HepG2 (cell line): ENCODE results near the gene PUM1. TPM values are rescaled to one million over a fixed set of nuclear protein-coding genes. Genes with fewer than 3 reads are reported as not detected.

Experiments used
- BRCA1 ChIP-seq: sonication (generic); formaldehyde crosslinking; IDR thresholded peaks from 2 replicates; pipeline ENCODE4 v1.4.0; 2020; ENCODE audit warnings: missing genetic modification reagents
- BRD4 ChIP-seq: sonication (generic); formaldehyde crosslinking; IDR thresholded peaks from 2 replicates; pipeline ENCODE4 v1.4.0; 2020; ENCODE audit warnings: missing genetic modification reagents
- FOXK2 ChIP-seq: fragments of 450-650 bp; IDR thresholded peaks from 2 replicates; pipeline ENCODE4 v1.6.1; 2016
- FOXM1 ChIP-seq: sonication (generic); formaldehyde crosslinking; IDR thresholded peaks from 2 replicates; pipeline ENCODE4 v1.5.0; 2020; ENCODE audit warnings: missing genetic modification reagents
- GATAD1 ChIP-seq: IDR thresholded peaks from 2 replicates; pipeline ENCODE4 v1.6.1; 2016; ENCODE audit warnings: missing genetic modification reagents, missing compliant biosample characterization
- KLF16 ChIP-seq, 2 experiments: sonication (generic) in 1 of 2; formaldehyde crosslinking in 1 of 2; IDR thresholded peaks; 2 replicates each; pipeline versions ENCODE4 v1.6.1 to v1.8.0; 2016 to 2023; ENCODE audit warnings: missing genetic modification reagents in 2 of 2, missing compliant biosample characterization in 1 of 2
- NFYC ChIP-seq: IDR thresholded peaks from 2 replicates; pipeline ENCODE4 v1.6.1; 2016; ENCODE audit warnings: missing genetic modification reagents, missing compliant biosample characterization
- RNF2 ChIP-seq: fragments of 450-650 bp; conservative IDR thresholded peaks from 2 replicates; pipeline ENCODE4 v1.6.1; 2016; ENCODE audit warnings: low read depth
- SCMH1 ChIP-seq: sonication (generic); formaldehyde crosslinking; IDR thresholded peaks from 2 replicates; pipeline ENCODE4 v1.9.0; 2021; ENCODE audit warnings: missing genetic modification reagents, mild to moderate bottlenecking, borderline replicate concordance
- SP2 ChIP-seq: sonication (generic); formaldehyde crosslinking; IDR thresholded peaks from 2 replicates; pipeline ENCODE4 v1.5.1; 2020; ENCODE audit warnings: mild to moderate bottlenecking, missing genetic modification reagents
- ZBTB3 ChIP-seq: sonication (generic); formaldehyde crosslinking; IDR thresholded peaks from 2 replicates; pipeline ENCODE4 v1.4.0; 2020; ENCODE audit warnings: low read depth, mild to moderate bottlenecking, moderate library complexity, missing genetic modification reagents, borderline replicate concordance
- ZBTB7B ChIP-seq: sonication (generic); formaldehyde crosslinking; IDR thresholded peaks from 2 replicates; pipeline ENCODE4 v1.4.0; 2020; ENCODE audit warnings: missing genetic modification reagents
- ZNF232 ChIP-seq: sonication (generic); formaldehyde crosslinking; IDR thresholded peaks from 2 replicates; pipeline ENCODE4 v1.4.0; 2020; ENCODE audit warnings: missing genetic modification reagents, borderline replicate concordance
- ZNF296 ChIP-seq: sonication (generic); formaldehyde crosslinking; conservative IDR thresholded peaks from 2 replicates; pipeline ENCODE4 v1.5.0; 2020; ENCODE audit warnings: mild to moderate bottlenecking, missing genetic modification reagents
- ZNF441 ChIP-seq: sonication (generic); formaldehyde crosslinking; IDR thresholded peaks from 2 replicates; pipeline ENCODE4 v1.7.0; 2021; ENCODE audit warnings: missing genetic modification reagents, borderline replicate concordance
- ZNF530 ChIP-seq: sonication (generic); formaldehyde crosslinking; IDR thresholded peaks from 2 replicates; pipeline ENCODE4 v1.5.0; 2020; ENCODE audit warnings: low read depth, mild to moderate bottlenecking, missing genetic modification reagents
- ZNF572 ChIP-seq: sonication (generic); formaldehyde crosslinking; IDR thresholded peaks from 2 replicates; pipeline ENCODE4 v1.5.1; 2020; ENCODE audit warnings: mild to moderate bottlenecking, missing genetic modification reagents
- ZNF678 ChIP-seq: sonication (generic); formaldehyde crosslinking; IDR thresholded peaks from 2 replicates; pipeline ENCODE4 v1.4.0; 2020; ENCODE audit warnings: mild to moderate bottlenecking, missing genetic modification reagents
- ZNF792 ChIP-seq: IDR thresholded peaks from 2 replicates; pipeline ENCODE4 v1.6.1; 2016
- polyA plus RNA-seq, 8 experiments: library from polyadenylated mRNA; depleted of rRNA in 3 of 8; stranded (reverse) in 7 of 8; unstranded in 1 of 8; fragments of >200 nt; fragmentation: Illumina TruSeq in 4 of 8; extraction: Trizol in 4 of 8; gene quantifications; 2 replicates each; pipeline versions ENCODE4 v1.2.1 to v1.2.3, GENCODE V29; 2011 to 2016; ENCODE audit warnings: low read depth in 4 of 8, missing spikeins in 1 of 8, mixed read lengths in 1 of 8; ENCODE audit not compliant: insufficient read depth in 1 of 8
- total RNA-seq, 5 experiments: library from RNA; depleted of rRNA; stranded (reverse); fragments of >200 nt; fragmentation: Illumina TruSeq; extraction: Trizol; gene quantifications; 2 replicates each; pipeline ENCODE4 v1.2.3, GENCODE V29; 2016; ENCODE audit warnings: low read depth in 1 of 5
- TF ChIP-seq, protein P1 (sequence below): sonication (generic); formaldehyde crosslinking; IDR thresholded peaks from 2 replicates; pipeline ENCODE4 v1.4.0; 2020; ENCODE audit warnings: low read depth, missing genetic modification reagents
- TF ChIP-seq, protein P2 (sequence below): sonication (generic); formaldehyde crosslinking; IDR thresholded peaks from 2 replicates; pipeline ENCODE4 v1.8.0; 2022; ENCODE audit warnings: missing genetic modification reagents, low read depth, mild to moderate bottlenecking, borderline replicate concordance
- TF ChIP-seq, protein P3 (sequence below): sonication (generic); formaldehyde crosslinking; IDR thresholded peaks from 2 replicates; pipeline ENCODE4 v1.5.0; 2020; ENCODE audit warnings: missing genetic modification reagents
- TF ChIP-seq, protein P4 (sequence below): sonication (generic); formaldehyde crosslinking; IDR thresholded peaks from 2 replicates; pipeline ENCODE4 v1.8.1; 2023; ENCODE audit warnings: mild to moderate bottlenecking, missing genetic modification reagents
- TF ChIP-seq, protein P5 (sequence below): sonication (generic); formaldehyde crosslinking; IDR thresholded peaks from 2 replicates; pipeline ENCODE4 v1.5.1; 2020; ENCODE audit warnings: missing genetic modification reagents, mild to moderate bottlenecking, borderline replicate concordance

PUM1 gene
- total and polyA plus RNA-seq, 2 of the 13 experiments (the other 11 are each of a cell fraction or from before 2014, with no cell fraction given) = 64.7 to 91.0 TPM

DNA sequence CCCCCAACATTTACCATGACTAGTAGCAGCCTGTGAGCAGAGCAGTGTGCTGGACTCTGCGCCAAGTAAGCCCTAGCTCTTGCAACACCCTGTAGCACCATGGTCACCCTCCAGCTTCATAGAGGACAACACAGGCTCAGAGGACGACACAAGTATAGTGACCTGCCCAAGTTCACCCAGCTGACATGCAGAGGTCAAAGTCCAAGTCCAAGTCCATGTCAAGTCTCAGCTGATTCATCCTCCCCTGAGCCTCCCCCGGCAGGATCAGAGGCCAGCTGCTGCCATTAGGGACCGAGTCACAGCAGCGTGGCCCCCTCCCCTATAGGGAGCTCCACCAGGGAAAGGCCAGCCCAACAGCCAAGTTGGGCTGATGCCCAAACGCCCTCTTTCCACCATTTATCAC is 172.8 kb downstream of the PUM1 start (continued):
- TF ChIP-seq, protein P1, sequence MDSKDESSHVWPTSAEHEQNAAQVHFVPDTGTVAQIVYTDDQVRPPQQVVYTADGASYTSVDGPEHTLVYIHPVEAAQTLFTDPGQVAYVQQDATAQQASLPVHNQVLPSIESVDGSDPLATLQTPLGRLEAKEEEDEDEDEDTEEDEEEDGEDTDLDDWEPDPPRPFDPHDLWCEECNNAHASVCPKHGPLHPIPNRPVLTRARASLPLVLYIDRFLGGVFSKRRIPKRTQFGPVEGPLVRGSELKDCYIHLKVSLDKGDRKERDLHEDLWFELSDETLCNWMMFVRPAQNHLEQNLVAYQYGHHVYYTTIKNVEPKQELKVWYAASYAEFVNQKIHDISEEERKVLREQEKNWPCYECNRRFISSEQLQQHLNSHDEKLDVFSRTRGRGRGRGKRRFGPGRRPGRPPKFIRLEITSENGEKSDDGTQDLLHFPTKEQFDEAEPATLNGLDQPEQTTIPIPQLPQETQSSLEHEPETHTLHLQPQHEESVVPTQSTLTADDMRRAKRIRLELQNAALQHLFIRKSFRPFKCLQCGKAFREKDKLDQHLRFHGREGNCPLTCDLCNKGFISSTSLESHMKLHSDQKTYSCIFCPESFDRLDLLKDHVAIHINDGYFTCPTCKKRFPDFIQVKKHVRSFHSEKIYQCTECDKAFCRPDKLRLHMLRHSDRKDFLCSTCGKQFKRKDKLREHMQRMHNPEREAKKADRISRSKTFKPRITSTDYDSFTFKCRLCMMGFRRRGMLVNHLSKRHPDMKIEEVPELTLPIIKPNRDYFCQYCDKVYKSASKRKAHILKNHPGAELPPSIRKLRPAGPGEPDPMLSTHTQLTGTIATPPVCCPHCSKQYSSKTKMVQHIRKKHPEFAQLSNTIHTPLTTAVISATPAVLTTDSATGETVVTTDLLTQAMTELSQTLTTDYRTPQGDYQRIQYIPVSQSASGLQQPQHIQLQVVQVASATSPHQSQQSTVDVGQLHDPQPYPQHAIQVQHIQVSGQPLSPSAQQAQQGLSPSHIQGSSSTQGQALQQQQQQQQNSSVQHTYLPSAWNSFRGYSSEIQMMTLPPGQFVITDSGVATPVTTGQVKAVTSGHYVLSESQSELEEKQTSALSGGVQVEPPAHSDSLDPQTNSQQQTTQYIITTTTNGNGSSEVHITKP (CRISPR knock-in tag) = no peak
- TF ChIP-seq ZNF296 (CRISPR knock-in tag) = peak; percentile 64; the same call in 1 of the 2 replicates
- no peak for TF ChIP-seq SCMH1
- TF ChIP-seq ZNF232 (CRISPR knock-in tag) = no peak
- TF ChIP-seq ZBTB7B = 0 out of 2 replicates have a peak, but pooled peaks have one; percentile 21
- no peak for TF ChIP-seq ZBTB3 (CRISPR knock-in tag)
- TF ChIP-seq, protein P2, sequence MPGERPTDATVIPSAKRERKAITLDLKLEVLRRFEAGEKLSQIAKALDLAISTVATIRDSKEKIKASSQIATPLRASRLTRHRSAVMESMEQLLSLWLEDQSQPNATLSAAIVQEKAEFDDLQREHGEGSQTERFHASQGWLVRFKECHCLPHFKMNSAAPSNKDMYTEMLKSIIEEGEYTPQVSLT = no peak
- no peak for TF ChIP-seq SP2
- no peak for TF ChIP-seq BRCA1 (CRISPR knock-in tag)
- TF ChIP-seq ZNF792 (CRISPR knock-in tag) = peak; percentile 25; the same call in 1 of the 2 replicates
- no peak for TF ChIP-seq NFYC (CRISPR knock-in tag)
- peak; percentile 25; the same call in 1 of the 2 replicates for TF ChIP-seq GATAD1 (CRISPR knock-in tag)
- TF ChIP-seq FOXK2 = peak; percentile 55; the same call in 1 of the 2 replicates
- TF ChIP-seq ZNF441 (CRISPR knock-in tag) = no peak
- TF ChIP-seq, protein P3, sequence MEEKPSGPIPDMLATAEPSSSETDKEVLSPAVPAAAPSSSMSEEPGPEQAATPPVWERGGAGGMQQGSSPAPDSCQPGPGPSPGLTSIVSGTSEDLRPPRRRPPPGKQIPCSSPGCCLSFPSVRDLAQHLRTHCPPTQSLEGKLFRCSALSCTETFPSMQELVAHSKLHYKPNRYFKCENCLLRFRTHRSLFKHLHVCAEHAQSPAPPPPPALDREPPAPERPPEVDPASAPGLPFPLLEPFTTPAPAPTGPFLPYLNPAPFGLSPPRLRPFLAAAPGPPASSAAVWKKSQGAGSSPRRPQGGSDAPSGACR = no peak
- TF ChIP-seq ZNF678 (CRISPR knock-in tag) = no peak
- no peak for TF ChIP-seq BRD4
- TF ChIP-seq, protein P4, sequence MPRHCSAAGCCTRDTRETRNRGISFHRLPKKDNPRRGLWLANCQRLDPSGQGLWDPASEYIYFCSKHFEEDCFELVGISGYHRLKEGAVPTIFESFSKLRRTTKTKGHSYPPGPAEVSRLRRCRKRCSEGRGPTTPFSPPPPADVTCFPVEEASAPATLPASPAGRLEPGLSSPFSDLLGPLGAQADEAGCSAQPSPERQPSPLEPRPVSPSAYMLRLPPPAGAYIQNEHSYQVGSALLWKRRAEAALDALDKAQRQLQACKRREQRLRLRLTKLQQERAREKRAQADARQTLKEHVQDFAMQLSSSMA (CRISPR knock-in tag) = no peak
- no peak for TF ChIP-seq ZNF572 (CRISPR knock-in tag)
- no peak for TF ChIP-seq ZNF530
- TF ChIP-seq RNF2 = no peak
- TF ChIP-seq, protein P5, sequence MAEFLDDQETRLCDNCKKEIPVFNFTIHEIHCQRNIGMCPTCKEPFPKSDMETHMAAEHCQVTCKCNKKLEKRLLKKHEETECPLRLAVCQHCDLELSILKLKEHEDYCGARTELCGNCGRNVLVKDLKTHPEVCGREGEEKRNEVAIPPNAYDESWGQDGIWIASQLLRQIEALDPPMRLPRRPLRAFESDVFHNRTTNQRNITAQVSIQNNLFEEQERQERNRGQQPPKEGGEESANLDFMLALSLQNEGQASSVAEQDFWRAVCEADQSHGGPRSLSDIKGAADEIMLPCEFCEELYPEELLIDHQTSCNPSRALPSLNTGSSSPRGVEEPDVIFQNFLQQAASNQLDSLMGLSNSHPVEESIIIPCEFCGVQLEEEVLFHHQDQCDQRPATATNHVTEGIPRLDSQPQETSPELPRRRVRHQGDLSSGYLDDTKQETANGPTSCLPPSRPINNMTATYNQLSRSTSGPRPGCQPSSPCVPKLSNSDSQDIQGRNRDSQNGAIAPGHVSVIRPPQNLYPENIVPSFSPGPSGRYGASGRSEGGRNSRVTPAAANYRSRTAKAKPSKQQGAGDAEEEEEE = no peak
- TF ChIP-seq KLF16 (CRISPR knock-in tag; IDR thresholded peaks at IDR 0.05) = 0 out of 4 replicates have a peak, but pooled peaks of 1 of the 2 experiments have one; percentile 25
- TF ChIP-seq FOXM1 (CRISPR knock-in tag) = no peak
